Hematopoietic multipotent progenitor cell treated with erythropoietin and hydrocortisone succinate and interleukin-3 and kit ligand, for 4 days (in vitro differentiated cells): Measurements from ENCODE around the gene SF3B6.

Source experiments
- DNase-seq: peaks from one replicate; pipeline ENCODE4 v3.0.0-alpha.2; 2015

The SF3B6 gene

GRCh38 chr2:24088821-24089359, 12.8 kb upstream of the SF3B6 start:
- DNase-seq = no peak

GRCh38 chr2:24087032-24087431, 10.9 kb upstream of the SF3B6 start:
- DNase-seq = no peak

GRCh38 chr2:24086241-24086640, 10.1 kb upstream of the SF3B6 start:
- no peak for DNase-seq

DNA sequence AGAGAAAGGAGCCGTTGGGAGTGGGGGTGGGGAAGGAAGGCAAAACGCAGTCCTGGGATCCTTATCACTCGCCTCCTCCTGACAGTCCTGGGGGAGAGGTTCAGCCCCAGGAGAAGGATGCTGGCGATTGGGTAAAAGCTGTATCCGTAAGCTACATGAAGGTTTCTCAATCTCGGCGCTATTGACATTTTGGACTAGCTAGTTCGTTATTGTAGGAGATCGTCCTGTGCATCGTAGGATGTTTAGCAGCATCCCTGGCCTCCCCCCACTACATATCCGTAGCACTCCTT, 9.0 kb upstream of the SF3B6 start:
- DNase-seq = peak; percentile 69

DNA sequence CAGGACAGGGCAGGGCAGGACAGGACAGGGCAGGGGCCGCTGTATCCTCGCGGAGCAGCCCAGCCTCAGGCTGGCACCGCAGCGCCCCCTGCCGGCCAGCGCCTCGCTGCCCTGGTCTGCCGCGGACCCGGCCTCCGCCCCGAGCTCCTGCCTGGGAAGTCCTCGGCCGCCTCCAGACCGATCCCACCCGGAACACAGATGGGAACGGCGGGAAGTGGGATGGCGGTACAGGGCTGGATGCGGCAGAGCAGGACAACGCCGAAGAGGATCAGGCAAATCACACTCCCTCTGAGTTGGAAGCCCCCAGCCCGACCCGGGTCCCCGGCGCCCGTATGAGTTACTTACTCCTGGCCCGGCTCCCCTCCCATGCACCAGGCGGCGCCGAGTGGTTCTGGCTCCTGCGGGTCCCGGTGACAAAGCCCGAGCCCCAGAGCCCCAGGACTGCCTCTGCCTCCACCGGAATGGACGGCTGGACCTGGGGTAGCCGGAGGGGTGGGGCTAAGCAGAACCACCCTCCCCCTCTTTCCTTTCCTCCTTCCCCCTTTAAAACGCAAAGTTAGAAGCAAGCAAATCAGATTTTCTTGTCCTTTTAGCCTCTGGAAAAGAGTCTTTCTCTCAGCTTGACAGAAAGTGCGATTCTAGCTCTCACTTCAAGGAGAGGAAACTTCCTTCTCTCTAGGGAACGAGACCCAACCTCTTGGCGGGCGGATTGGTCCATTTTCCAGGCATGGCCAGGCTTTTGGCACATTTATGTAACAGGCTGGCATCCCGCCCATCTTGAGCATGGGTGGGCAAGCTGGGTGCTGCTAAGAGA, 8.5 kb upstream of the SF3B6 start, which contains the start of gene TP53I3:
Gene TP53I3 (minus strand): TSS at position 449 of the 814 bp plus-strand sequence. CDS start 508 bp downstream, outside the sequence.
- DNase-seq = peak; percentile 93

DNA sequence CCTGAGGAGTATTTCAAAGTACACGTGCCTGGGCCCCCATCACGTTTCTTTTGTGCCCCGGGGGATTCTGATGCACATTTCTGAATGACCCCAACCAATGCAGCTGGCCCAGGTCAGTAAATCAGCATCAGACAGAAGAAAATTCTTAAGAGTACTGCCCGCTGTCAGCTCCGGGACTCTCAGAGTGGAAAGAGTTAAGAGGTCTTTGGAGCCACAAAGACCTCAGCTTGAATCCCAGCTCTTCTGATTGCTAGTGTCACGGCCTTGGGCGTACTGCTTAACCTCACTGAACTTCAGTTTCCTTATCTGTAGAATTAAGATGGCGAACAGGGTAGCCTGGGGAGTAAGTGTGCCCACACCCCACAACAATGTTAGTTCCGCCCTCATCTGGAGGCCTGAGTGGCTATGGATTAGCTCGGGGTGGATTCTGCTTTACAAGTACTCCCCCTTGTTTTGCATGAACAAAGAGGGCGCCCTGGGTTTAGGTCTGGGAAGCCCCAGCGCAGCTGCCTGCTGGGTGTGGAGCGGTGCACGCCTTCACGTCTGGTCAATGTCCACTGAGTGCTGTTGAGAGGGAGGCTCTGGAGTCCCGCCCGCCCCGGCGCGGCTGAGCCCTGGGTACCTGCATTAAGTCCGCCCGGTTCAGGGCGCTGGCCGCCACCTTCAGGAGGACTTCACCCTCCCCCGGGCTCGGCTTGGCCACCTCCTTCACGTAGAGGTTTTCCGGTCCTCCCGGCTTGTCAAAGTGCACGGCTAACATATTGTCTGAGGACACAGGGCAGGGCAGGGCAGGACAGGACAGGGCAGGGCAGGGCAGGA, 7.7 kb upstream of the SF3B6 start:
- peak; percentile 98 for DNase-seq

GRCh38 chr2:24082787-24083566, 6.9 kb upstream of the SF3B6 start:
- no peak for DNase-seq

GRCh38 chr2:24080701-24081100, 4.6 kb upstream of the SF3B6 start:
- no peak for DNase-seq

GRCh38 chr2:24077879-24078278, 1.8 kb upstream of the SF3B6 start:
- peak; percentile 42 for DNase-seq

DNA sequence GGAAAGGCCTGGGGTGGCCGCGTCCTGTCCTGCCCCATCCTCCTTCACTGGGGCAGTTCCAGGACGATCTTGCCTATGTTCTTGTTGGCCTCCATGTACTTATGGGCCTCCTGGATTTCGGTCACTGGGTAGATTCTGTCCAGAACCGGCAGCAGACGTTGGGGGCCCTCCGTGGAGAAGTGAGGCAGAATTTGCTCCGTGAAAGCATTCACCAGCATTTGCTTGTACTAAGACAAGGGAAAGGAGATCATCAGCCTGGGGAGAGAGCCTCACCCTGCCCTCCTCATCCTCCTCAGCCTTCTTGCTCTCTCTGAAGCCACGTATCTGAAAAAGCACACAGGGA, 1.4 kb upstream of the SF3B6 start:
- DNase-seq = no peak

DNA sequence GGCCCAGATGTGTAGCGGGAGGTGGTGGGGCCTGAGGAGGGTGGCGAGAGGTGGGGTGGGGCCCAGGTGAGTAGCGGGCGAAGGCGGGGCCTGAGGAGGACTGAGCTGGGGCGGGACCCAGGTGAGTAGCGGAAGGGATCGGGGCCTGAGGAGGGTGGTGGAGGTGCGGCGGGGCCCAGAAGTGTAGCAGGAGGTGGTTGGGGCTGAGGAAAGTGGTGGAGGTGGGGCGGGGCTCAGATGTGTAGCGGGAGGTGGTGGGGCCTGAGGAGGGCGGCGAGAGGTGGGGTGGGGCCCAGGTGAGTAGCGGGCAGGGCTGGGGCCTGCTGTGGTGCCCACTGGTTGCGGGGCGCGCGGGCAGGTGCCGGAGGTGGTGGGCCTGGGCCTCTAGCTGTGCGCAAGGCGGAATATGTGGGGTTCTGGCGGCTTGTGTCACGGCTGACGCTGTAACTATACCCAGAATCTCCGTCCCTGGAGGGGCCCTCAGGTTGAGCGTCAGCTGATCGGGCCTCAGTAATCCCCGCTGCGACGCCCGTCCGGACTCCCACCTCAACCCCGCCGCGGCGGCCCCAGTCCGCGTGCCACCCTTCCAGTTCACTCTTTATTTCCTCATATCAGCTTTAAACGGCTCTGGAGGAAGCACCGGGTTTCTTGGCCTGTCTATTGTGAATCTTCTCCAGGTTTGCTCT, 866 bp upstream of the SF3B6 start:
- DNase-seq = peak; percentile 72

- DNase-seq = no peak
These were observed 867 bp downstream of the SF3B6 start for GRCh38 chr2:24075259-24075658.

DNA sequence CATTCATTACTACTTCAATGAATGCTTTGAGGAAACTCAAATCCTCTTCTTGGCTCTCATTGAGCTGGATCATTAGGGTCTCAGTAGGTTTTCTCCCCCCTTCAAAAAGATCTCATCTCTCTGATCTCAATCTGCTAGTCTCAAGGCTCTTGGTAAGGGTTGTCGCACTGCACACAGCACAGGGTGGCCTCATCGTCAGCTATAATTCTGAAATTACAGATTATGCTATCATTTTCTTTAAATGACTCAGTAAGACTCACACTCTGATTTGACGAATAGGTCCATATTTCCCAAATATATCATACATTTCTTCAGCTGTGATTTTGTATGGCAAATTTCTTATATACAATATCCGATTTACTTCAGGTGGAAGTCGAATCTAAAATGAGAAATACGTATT, 2.3 kb downstream of the SF3B6 start:
- DNase-seq = no peak

DNA sequence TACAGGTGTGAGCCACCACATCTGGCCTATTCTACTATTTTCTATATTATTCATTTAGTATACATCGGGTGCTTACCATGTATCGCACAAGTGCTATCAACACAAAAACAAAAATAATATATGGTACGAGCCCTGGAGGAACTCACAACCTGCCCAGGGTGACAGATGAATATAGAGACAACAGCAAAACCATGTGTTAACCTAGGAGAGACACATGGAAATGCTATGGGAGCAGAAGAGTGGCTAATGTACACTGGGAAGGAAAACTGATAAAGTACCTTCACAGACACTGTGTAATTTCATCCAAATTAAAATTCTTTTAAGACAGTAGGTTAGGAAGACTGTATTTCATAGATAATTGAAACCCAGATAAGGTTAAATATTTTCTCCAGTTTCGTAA, 3.9 kb downstream of the SF3B6 start:
- no peak for DNase-seq

DNA sequence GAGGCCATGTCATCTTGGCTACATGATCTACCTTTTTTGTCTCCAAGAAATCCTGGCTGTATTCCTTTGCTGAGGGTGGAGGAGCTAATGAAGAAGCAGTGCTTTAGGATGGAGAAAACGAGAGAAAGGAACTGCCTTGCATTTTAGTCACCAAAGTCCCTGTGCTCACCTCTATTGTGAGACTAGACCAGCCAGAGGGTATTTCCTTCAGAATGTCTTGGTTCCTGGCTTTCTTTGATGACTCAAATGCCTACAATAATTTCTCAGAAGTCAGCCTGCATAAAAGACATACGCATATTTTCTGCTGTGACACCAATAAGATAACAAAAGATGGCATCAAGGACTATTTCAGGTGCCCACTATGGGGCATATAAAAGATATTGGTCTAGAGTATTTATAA, 10.8 kb downstream of the SF3B6 start:
- no peak for DNase-seq

DNA sequence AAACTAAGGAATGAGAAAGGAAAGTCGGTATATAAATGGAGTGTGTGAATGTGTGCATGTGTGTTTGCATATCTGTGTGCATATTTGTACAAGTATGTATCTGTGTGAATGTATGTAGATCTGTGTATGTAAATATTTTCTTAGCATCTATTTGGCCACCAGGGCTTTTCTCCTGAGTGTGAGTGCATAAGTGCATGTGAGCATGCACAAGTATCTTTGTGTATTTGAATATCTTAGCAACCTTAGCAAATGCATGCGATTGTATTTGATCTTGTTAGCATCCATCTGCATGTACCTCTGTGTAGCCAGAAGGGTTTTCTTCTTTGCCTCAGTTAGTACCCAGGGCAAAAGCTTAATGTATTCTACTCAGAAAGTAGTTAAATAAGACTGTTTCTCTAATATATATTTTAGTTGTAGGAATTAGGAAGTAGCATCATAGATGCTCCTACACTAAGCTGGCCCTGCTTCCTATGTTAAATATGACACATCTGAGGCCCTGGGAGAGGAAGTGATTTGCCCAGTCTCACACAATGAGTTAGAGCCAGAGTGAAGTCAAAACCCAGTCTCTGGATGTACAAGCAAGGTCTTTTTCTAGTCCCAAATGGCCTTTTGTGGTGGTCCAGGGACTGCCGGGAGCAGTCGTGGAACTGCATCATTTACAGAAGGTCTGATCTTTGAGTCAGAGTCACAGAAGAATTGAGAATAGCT, 17.4 kb downstream of the SF3B6 start:
- DNase-seq = no peak

GRCh38 chr2:24055750-24056149, 20.4 kb downstream of the SF3B6 start:
- DNase-seq = no peak

- DNase-seq = peak; percentile 61
These were observed 21.6 kb downstream of the SF3B6 start for GRCh38 chr2:24054366-24055010.

- DNase-seq = no peak
These were observed 23.2 kb downstream of the SF3B6 start for GRCh38 chr2:24052951-24053350.

DNA sequence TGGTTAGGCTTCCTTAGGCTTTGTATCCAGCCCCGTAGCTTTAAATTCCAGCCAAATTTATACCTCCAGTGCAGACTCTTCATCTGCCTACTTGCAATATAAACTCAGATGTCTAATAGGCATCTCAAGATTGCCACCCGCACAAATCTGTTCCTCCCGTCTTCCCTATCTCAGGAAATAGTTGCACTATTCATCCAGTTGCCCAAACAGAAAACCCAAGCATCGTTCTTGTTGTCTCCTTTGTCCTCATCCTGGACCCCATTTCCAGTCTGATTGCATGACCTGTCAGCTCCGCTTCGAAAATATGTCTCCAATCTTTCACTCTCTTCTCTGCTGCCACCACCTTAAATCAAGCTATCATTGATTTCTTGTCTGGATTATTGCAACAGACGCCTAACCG, 24.3 kb downstream of the SF3B6 start:
- no peak for DNase-seq
